BE2C (cell line): ENCODE results near the gene ABCG8.
"Not testable (repeated sequence)": the region's sequence is repeated elsewhere in the genome, so short reads cannot be mapped to it uniquely, and the experiment has no call there.

Source experiments
- DNase-seq: peaks from one replicate; pipeline ENCODE4 v3.0.0-alpha.2; 2020
- H3K27me3 ChIP-seq: fragments of 250-450 bp; sonication (Bioruptor Pico); 2 replicates; pipeline ENCODE4 v1.5.1; 2020; ENCODE audit warnings: mild to moderate bottlenecking
- H3K36me3 ChIP-seq: fragments of 250-450 bp; sonication (Bioruptor Pico); 2 replicates; pipeline ENCODE4 v1.5.1; 2020; ENCODE audit warnings: mild to moderate bottlenecking
- H3K4me1 ChIP-seq: fragments of 250-450 bp; sonication (Bioruptor Pico); 2 replicates; pipeline ENCODE4 v1.5.1; 2020
- H3K4me3 ChIP-seq: 2 replicates; pipeline ENCODE4 v1.5.1; 2011; ENCODE audit warnings: low read depth, low read length
- H3K9me3 ChIP-seq: fragments of 250-450 bp; sonication (Bioruptor Pico); 2 replicates; pipeline ENCODE4 v1.5.1; 2020
- TF ChIP-seq, protein P1 (sequence below): IDR thresholded peaks from 2 replicates; pipeline ENCODE4 v1.5.1; 2012; ENCODE audit warnings: mild to moderate bottlenecking, low read depth, low read length

The ABCG8 gene

GRCh38 chr2:43905371-43905803 is 66.6 kb downstream of the ABCG8 start:
- Histone ChIP-seq H3K4me3 (no peak overlapping the region), H3K9me3 (no peaks in the 10 kb centered on the region), H3K4me1 (no peaks in the 10 kb centered on the region), H3K36me3 (peaks cover 78% of the 10 kb centered on the region), H3K27me3 (no peaks in the 10 kb centered on the region)
- TF ChIP-seq, protein P1, sequence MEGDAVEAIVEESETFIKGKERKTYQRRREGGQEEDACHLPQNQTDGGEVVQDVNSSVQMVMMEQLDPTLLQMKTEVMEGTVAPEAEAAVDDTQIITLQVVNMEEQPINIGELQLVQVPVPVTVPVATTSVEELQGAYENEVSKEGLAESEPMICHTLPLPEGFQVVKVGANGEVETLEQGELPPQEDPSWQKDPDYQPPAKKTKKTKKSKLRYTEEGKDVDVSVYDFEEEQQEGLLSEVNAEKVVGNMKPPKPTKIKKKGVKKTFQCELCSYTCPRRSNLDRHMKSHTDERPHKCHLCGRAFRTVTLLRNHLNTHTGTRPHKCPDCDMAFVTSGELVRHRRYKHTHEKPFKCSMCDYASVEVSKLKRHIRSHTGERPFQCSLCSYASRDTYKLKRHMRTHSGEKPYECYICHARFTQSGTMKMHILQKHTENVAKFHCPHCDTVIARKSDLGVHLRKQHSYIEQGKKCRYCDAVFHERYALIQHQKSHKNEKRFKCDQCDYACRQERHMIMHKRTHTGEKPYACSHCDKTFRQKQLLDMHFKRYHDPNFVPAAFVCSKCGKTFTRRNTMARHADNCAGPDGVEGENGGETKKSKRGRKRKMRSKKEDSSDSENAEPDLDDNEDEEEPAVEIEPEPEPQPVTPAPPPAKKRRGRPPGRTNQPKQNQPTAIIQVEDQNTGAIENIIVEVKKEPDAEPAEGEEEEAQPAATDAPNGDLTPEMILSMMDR = no peak
- DNase-seq = no peak

GRCh38 chr2:43905871-43906270 is 67.1 kb downstream of the ABCG8 start:
- Histone ChIP-seq H3K4me3 (no peak overlapping the region), H3K4me1 (no peaks in the 10 kb centered on the region), H3K36me3 (peaks cover 79% of the 10 kb centered on the region), H3K27me3 (no peaks in the 10 kb centered on the region), H3K9me3 (no peaks in the 10 kb centered on the region)
- DNase-seq = no peak
- TF ChIP-seq, protein P1 = no peak

GRCh38 chr2:43906448-43907109 is 67.8 kb downstream of the ABCG8 start:
- no peak for DNase-seq
- Histone ChIP-seq H3K9me3 (no peaks in the 10 kb centered on the region), H3K27me3 (no peaks in the 10 kb centered on the region), H3K4me3 (no peak overlapping the region), H3K36me3 (peaks cover 75% of the 10 kb centered on the region), H3K4me1 (no peaks in the 10 kb centered on the region)
- TF ChIP-seq, protein P1 = no peak

- not testable (repeated sequence) for H3K4me3 ChIP-seq, DNase-seq, H3K9me3 ChIP-seq, H3K4me1 ChIP-seq, H3K27me3 ChIP-seq
- peaks cover 75% of the 10 kb centered on the region for H3K36me3 ChIP-seq
These were observed 72.5 kb downstream of the ABCG8 start for GRCh38 chr2:43911136-43911790.

GRCh38 chr2:43924463-43924862 is 85.7 kb downstream of the ABCG8 start:
- TF ChIP-seq, protein P1 = no peak
- Histone ChIP-seq H3K27me3 (no peaks in the 10 kb centered on the region), H3K9me3 (no peaks in the 10 kb centered on the region), H3K4me3 (no peak overlapping the region), H3K36me3 (peaks cover 79% of the 10 kb centered on the region), H3K4me1 (no peaks in the 10 kb centered on the region)
- no peak for DNase-seq

DNA sequence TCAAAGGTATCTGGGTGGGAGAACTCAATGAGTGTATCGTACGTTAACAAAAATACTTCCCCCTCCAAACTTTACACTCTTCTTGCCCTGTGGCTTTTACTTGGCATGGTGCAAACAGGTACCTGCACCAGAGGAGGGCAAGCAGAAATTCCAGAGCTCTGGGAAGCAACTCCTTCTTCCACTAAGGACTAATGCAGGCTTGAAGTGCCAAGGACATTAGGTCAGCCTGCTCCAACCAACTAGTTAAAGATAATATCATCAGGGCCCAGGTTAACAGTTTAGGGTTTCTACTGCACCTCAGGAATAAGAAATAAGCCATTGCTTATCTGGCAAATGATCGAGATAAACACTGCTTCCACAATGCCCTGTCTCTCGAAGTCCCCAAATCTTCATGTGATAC is 86.7 kb downstream of the ABCG8 start:
- H3K4me1 ChIP-seq = no peaks in the 10 kb centered on the region
- DNase-seq = no peak
- peaks cover 80% of the 10 kb centered on the region for H3K36me3 ChIP-seq
- no peaks in the 10 kb centered on the region for H3K9me3 ChIP-seq
- TF ChIP-seq, protein P1 = no peak
- no peak overlapping the region for H3K4me3 ChIP-seq
- no peaks in the 10 kb centered on the region for H3K27me3 ChIP-seq
